Activated naive CD4-positive, alpha-beta T cell treated with anti-CD3 and anti-CD28 coated beads for 36 hours (primary cell): ENCODE measurements around the gene MRTFA. TPM values are rescaled to one million over a fixed set of nuclear protein-coding genes. Genes with fewer than 3 reads are reported as not detected.

Experiments used
- CTCF ChIA-PET: fragments of 350-600 bp; sonication (Branson Sonifier 250); formaldehyde crosslinking; loops from one replicate; lab custom pipeline; 2021; ENCODE audit warnings: antibody characterized with exemption; lab: Charles Lee
- DNase-seq: peaks from one replicate; pipeline ENCODE4 v3.0.0-alpha.2; 2020
- H3K27ac Mint-ChIP-seq: one replicate; pipeline ENCODE4 v1.8.0; 2021; ENCODE audit warnings: mild to moderate bottlenecking, mixed read lengths
- H3K27me3 Mint-ChIP-seq: one replicate; pipeline ENCODE4 v1.8.0; 2021; ENCODE audit warnings: low read depth, mixed read lengths
- H3K36me3 Mint-ChIP-seq: one replicate; pipeline ENCODE4 v1.8.0; 2021; ENCODE audit warnings: low read depth, mixed read lengths
- H3K4me1 Mint-ChIP-seq: one replicate; pipeline ENCODE4 v1.8.0; 2021; ENCODE audit warnings: low read depth, mixed read lengths
- H3K4me3 Mint-ChIP-seq: one replicate; pipeline ENCODE4 v1.8.0; 2021; ENCODE audit warnings: mild to moderate bottlenecking, moderate library complexity, mixed read lengths
- H3K9me3 Mint-ChIP-seq: one replicate; pipeline ENCODE4 v1.8.0; 2021; ENCODE audit warnings: mixed read lengths
- intact Hi-C: fragments of 100-400 bp; cut with micrococcal nuclease; formaldehyde crosslinking; loops from one replicate; pipeline ENCODE4 v1.15.1; 2023
- total RNA-seq, 2 experiments: library from RNA; stranded (reverse); gene quantifications; one replicate each; pipeline ENCODE4 v1.2.3, GENCODE V29; 2021

The MRTFA gene
- total RNA-seq, 2 experiments from 2014 or later = 47.2 to 48.9 TPM

- DNase-seq = no peak
- intact Hi-C loops = no loop called here
- peaks cover 14% of the 10 kb centered on the region for H3K36me3 Mint-ChIP-seq
- CTCF ChIA-PET = interaction anchor here (1.1 kb wide), 1 partner anchor 80 kb away, joined by 3 read pairs; no protein-coding TSS in a partner anchor
- no peak overlapping the region for H3K27ac Mint-ChIP-seq
- no peaks in the 10 kb centered on the region for H3K9me3 Mint-ChIP-seq
- H3K4me3 Mint-ChIP-seq = no peak overlapping the region
- peaks cover 11% of the 10 kb centered on the region for H3K4me1 Mint-ChIP-seq
- no peaks in the 10 kb centered on the region for H3K27me3 Mint-ChIP-seq
Measured at GRCh38 chr22:40407831-40408717, 228.4 kb downstream of the MRTFA start.

DNA sequence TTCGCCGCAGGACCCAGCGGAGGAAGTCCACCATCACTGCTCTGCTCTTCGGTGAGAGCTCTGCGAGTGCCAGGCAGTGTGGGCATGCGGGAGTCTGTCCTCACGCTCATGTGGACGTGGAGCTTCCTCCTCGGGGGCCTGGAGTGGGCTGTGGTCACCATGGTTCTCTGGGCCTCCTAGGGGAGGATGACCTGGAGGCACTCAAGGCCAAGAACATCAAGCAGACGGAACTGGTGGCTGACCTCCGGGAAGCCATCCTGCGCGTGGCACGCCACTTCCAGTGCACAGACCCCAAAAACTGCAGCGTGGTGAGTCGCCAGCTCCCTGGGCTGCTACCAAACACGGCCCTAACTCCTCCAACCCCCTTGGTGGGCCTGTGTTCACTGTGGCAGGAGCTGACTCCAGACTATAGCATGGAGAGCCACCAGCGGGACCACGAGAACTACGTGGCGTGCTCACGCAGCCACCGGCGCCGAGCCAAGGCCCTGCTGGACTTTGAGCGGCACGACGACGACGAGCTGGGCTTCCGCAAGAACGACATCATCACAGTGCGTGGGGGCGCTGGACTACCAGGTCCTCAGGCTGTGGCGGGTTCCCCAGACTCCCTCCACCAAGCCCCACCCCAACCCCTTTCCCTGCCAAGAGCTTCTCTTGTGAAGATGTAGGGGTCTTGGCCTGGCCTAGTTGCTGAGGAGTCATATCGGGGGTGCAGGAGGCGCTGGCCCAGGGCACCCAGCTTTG is 229.3 kb downstream of the MRTFA start:
- no peak overlapping the region for H3K27ac Mint-ChIP-seq
- H3K4me1 Mint-ChIP-seq = peaks cover 15% of the 10 kb centered on the region
- no peak for DNase-seq
- no peak overlapping the region for H3K4me3 Mint-ChIP-seq
- no peaks in the 10 kb centered on the region for H3K27me3 Mint-ChIP-seq
- no peaks in the 10 kb centered on the region for H3K9me3 Mint-ChIP-seq
- intact Hi-C loops = no loop called here
- peaks cover 12% of the 10 kb centered on the region for H3K36me3 Mint-ChIP-seq
- CTCF ChIA-PET = interaction anchor here (0.7 kb wide), 1 partner anchor 22 kb away, joined by 4 read pairs; no protein-coding TSS in a partner anchor

DNA sequence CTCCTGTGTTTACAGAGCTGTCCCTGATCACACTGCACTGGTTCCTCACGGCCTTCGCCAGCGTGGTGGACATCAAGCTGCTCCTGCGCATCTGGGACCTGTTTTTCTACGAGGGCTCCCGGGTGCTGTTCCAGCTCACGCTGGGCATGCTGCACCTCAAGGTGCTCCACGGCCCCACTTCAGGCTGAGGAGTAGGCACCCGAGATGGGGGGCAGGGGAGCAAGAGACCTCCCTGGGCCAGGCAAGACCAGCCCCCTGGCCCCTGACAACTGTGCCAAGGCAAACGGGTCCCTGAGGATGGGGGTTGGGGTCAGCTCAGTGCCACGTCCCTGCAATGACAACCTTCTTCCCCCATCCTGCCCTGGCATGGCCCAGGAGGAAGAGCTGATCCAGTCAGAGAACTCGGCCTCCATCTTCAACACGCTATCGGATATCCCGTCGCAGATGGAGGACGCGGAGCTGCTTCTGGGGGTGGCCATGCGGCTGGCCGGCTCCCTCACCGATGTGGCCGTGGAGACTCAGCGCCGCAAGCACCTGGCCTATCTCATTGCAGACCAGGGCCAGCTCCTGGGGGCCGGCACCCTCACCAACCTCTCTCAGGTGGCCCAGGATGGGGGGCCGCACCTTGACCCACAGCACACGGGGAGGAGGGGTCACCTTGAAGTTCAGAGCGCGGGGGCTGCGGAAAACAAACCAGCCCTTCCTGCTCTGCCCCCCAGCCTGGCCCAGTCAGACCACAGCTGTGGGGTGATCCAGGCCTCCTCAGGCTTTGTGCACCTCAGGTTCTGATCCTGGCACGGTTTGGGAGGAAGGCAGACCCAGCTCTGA is 230.2 kb downstream of the MRTFA start:
- Mint-ChIP-seq H3K36me3 (peaks cover 17% of the 10 kb centered on the region), H3K4me3 (no peak overlapping the region), H3K4me1 (peaks cover 24% of the 10 kb centered on the region), H3K9me3 (no peaks in the 10 kb centered on the region), H3K27me3 (no peaks in the 10 kb centered on the region), H3K27ac (no peak overlapping the region)
- DNase-seq = no peak
- CTCF ChIA-PET = no interaction called here
- intact Hi-C loops = no loop called here

- Mint-ChIP-seq H3K36me3 (peaks cover 19% of the 10 kb centered on the region), H3K27me3 (no peaks in the 10 kb centered on the region), H3K27ac (no peak overlapping the region), H3K9me3 (no peaks in the 10 kb centered on the region), H3K4me1 (peaks cover 33% of the 10 kb centered on the region), H3K4me3 (no peak overlapping the region)
- intact Hi-C loops = no loop called here
- CTCF ChIA-PET = no interaction called here
- no peak for DNase-seq
Measured at GRCh38 chr22:40405178-40406062, 231.1 kb downstream of the MRTFA start.

DNA sequence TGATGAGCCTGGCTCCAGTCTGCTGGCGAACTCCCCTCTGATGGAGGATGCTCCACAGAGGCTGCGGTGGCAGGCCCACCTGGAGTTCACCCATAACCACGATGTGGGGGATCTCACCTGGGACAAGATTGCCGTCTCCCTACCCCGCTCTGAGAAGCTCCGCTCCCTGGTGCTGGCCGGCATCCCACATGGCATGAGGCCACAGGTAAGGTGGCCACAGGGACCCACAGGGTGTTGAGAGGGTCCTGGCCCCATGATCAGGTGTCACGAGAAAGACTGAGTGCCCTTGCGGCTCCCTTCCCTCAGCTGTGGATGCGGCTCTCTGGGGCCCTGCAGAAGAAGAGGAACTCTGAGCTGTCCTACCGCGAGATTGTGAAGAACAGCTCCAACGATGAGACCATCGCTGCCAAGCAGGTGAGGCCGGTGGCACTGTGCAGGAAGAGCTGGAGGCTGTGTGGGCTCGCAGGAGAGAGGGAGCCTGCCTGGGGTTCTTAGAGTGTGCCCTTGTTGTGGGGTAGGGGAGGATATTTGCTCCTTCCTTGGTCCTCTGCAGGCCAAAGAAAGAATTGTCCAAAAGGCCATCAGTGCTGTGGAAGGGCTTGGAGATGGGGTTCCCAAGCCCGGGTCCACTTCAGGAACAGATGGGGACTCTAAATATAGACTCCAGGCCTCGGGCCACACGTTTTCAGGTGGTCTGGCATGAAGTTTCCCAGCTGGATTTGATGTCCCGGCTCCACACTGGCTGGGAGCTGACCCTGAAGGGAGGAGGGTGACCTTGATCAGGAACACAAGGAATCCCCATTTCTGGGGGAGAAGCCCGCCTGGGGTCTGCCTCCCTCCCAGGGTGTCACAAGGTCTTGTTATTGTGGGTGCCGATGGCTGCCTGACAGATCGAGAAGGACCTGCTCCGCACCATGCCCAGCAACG is 232.0 kb downstream of the MRTFA start:
- H3K27ac Mint-ChIP-seq = no peak overlapping the region
- H3K9me3 Mint-ChIP-seq = no peaks in the 10 kb centered on the region
- H3K4me3 Mint-ChIP-seq = no peak overlapping the region
- H3K27me3 Mint-ChIP-seq = no peaks in the 10 kb centered on the region
- DNase-seq = no peak
- CTCF ChIA-PET = interaction anchor here (0.6 to 1.0 kb wide), 2 partner anchors 26 to 28 kb away, joined by 3 to 5 read pairs; no protein-coding TSS in a partner anchor
- peaks cover 41% of the 10 kb centered on the region for H3K4me1 Mint-ChIP-seq
- intact Hi-C loops = no loop called here
- peaks cover 21% of the 10 kb centered on the region for H3K36me3 Mint-ChIP-seq

DNA sequence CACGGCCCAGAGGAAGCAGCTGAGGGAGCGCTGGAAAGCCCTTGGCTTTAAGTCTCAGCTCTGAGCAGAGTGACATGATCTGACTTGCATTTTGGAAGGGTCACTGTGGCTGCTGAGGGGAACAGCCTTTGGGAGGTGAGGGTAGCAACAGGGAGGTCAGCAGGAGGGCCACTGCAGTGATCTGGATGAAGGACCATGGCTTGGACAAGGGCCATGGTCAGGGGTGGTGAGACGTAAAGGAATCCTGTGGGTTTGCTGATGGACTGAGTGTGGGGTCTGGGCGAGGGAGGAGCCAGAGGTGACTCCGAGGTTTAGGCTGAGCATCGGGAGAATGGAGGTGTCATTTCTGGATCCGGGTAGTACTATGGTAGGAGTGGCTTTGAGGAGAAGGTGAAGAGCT is 232.9 kb downstream of the MRTFA start:
- no peak overlapping the region for H3K4me3 Mint-ChIP-seq
- CTCF ChIA-PET = interaction anchor here (1.0 kb wide), 1 partner anchor 29 kb away, joined by 5 read pairs; no protein-coding TSS in a partner anchor
- no peak for DNase-seq
- peaks cover 47% of the 10 kb centered on the region for H3K4me1 Mint-ChIP-seq
- no peaks in the 10 kb centered on the region for H3K27me3 Mint-ChIP-seq
- peaks cover 21% of the 10 kb centered on the region for H3K36me3 Mint-ChIP-seq
- intact Hi-C loops = no loop called here
- H3K27ac Mint-ChIP-seq = peak overlapping the region; percentile 24
- H3K9me3 Mint-ChIP-seq = no peaks in the 10 kb centered on the region

DNA sequence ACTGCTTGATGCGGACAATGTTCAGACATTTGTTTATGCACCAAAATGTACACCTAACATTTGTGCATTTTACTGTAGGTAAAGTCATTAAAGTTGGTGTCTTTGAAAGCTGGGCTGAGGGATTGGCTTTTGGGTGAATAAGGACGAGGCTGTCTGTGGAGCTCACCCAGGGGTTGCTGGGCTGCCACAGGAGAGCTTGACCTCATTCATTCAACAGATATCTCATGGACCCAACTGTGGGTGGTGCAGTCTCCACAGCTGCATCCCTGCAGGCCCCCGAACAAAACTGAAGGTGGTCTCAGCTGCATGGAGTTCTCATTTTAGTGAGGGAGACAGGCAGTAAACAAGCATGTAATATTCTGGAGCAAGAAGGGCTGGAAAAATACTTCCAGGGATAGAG is 233.4 kb downstream of the MRTFA start:
- Mint-ChIP-seq H3K27ac (no peak overlapping the region), H3K4me3 (no peak overlapping the region)

DNA sequence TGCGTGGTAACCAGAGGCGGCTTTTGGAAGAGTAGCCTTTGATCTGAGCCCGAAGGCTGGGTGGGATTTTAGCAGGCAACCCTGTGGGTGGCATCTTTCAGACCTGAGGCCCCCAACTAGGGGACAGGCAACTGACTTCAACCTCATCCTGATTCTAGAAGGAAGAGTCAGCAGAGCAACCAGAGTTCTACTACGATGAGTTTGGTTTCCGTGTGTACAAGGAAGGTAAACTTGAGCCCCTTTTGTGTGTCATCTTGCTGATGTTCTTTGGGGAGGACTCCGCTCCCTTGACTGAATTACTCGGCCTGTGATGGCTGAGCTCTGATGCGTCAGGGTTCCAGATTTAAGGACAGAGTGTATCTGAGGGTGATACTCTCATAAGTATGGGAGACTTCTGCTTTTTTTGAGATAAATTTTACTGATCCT is 234.5 kb downstream of the MRTFA start:
- Mint-ChIP-seq H3K9me3 (no peaks in the 10 kb centered on the region), H3K4me1 (peaks cover 59% of the 10 kb centered on the region), H3K27me3 (no peaks in the 10 kb centered on the region), H3K36me3 (peaks cover 19% of the 10 kb centered on the region), H3K27ac (peak overlapping the region; percentile 80), H3K4me3 (no peak overlapping the region)
- peak; percentile 38 for DNase-seq
- intact Hi-C loops = no loop called here
- CTCF ChIA-PET = interaction anchor here (0.6 kb wide), 1 partner anchor 13 kb away, joined by 3 read pairs; no protein-coding TSS in a partner anchor

More for the DNA sequence above, 233.4 kb downstream of the MRTFA start:
- no peak for DNase-seq
- Mint-ChIP-seq H3K9me3 (no peaks in the 10 kb centered on the region), H3K4me1 (peaks cover 52% of the 10 kb centered on the region), H3K36me3 (peaks cover 21% of the 10 kb centered on the region), H3K27me3 (no peaks in the 10 kb centered on the region)
- intact Hi-C loops = no loop called here
- CTCF ChIA-PET = no interaction called here

GRCh38 chr22:40401532-40401931 is 235.0 kb downstream of the MRTFA start:
- CTCF ChIA-PET = interaction anchor here (0.6 kb wide), 1 partner anchor 12 kb away, joined by 3 read pairs; no protein-coding TSS in a partner anchor
- H3K9me3 Mint-ChIP-seq = no peaks in the 10 kb centered on the region
- peaks cover 19% of the 10 kb centered on the region for H3K36me3 Mint-ChIP-seq
- H3K27ac Mint-ChIP-seq = peak overlapping the region; percentile 80
- no peaks in the 10 kb centered on the region for H3K27me3 Mint-ChIP-seq
- DNase-seq = peak; percentile 44
- intact Hi-C loops = no loop called here
- no peak overlapping the region for H3K4me3 Mint-ChIP-seq
- H3K4me1 Mint-ChIP-seq = peaks cover 62% of the 10 kb centered on the region

DNA sequence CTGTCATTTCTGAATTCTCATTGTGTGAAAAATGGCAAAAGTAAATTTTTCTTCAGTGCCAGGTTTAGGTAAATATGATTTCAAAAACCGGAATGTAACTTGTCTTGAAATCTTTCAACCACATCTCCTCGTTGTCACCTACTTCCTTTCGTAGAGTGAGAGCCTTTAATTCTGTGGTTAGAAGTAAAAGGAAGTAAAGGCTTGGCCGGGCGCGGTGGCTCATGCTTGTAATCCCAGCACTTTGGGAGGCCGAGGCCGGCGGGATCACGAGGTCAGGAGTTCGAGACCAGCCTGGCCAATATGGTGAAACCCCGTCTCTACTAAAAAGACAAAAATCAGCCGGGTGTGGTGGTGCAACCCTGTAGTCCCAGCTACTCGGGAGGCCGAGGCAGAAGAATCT is 236.4 kb downstream of the MRTFA start:
- CTCF ChIA-PET = interaction anchor here (0.7 to 1.2 kb wide), 4 partner anchors 15 to 180 kb away, joined by 3 read pairs; no protein-coding TSS in a partner anchor
- intact Hi-C loops = loop anchor here (1.0 kb wide), 1 partner anchor 15 kb away; no protein-coding TSS in a partner anchor

More for the DNA sequence above, 236.4 kb downstream of the MRTFA start:
- DNase-seq = peak; percentile 76
- Mint-ChIP-seq H3K27me3 (no peaks in the 10 kb centered on the region), H3K4me3 (peak overlapping the region; percentile 8), H3K27ac (peak overlapping the region; percentile 68), H3K36me3 (peaks cover 24% of the 10 kb centered on the region), H3K4me1 (peaks cover 73% of the 10 kb centered on the region), H3K9me3 (no peaks in the 10 kb centered on the region)
